GM23338 (cell line): Measurements from ENCODE around the gene GAP43. TPM values are rescaled to one million over a fixed set of nuclear protein-coding genes. Genes with fewer than 3 reads are reported as not detected.

Experiments
- ATAC-seq: fragments of 200-7000 bp; cut with Tn5 transposase; 3 replicates; pipeline ENCODE4 v1.9.1; 2020
- DNase-seq: peaks from one replicate; pipeline ENCODE4 v3.0.0-alpha.2; 2015; ENCODE audit warnings: low spot score
- H2AFZ ChIP-seq: fragments of 200-600 bp; sonication (generic); 2 replicates; pipeline ENCODE4 v1.8.0; 2016; ENCODE audit warnings: antibody characterized with exemption, mild to moderate bottlenecking, moderate library complexity
- H3F3A ChIP-seq: fragments of 200-600 bp; sonication (generic); replicated peaks from 2 replicates; pipeline ENCODE4 v1.8.0; 2017; ENCODE audit warnings: antibody characterized with exemption, mixed run types, low read depth
- H3K27ac ChIP-seq: fragments of 200-600 bp; sonication (generic); 2 replicates; pipeline ENCODE4 v1.6.1; 2016; ENCODE audit warnings: low read depth
- H3K27me3 ChIP-seq: fragments of 200-600 bp; sonication (generic); 2 replicates; pipeline ENCODE4 v1.8.0; 2016; ENCODE audit warnings: mild to moderate bottlenecking, mixed run types, moderate library complexity; ENCODE audit not compliant: insufficient read depth
- H3K36me3 ChIP-seq: fragments of 200-600 bp; sonication (generic); 2 replicates; pipeline ENCODE4 v1.8.0; 2016; ENCODE audit warnings: mild to moderate bottlenecking; ENCODE audit not compliant: insufficient read depth
- H3K4me1 ChIP-seq: fragments of 200-600 bp; sonication (generic); 2 replicates; pipeline ENCODE4 v1.8.0; 2016; ENCODE audit warnings: mild to moderate bottlenecking, moderate library complexity; ENCODE audit not compliant: insufficient read depth
- H3K4me2 ChIP-seq: fragments of 200-600 bp; sonication (generic); 2 replicates; pipeline ENCODE4 v1.7.1; 2017; ENCODE audit warnings: mixed run types
- H3K4me3 ChIP-seq: fragments of 200-600 bp; sonication (generic); 2 replicates; pipeline ENCODE4 v1.6.1; 2016; ENCODE audit warnings: mixed run types
- H3K79me2 ChIP-seq: fragments of 200-600 bp; sonication (generic); replicated peaks from 2 replicates; pipeline ENCODE4 v1.8.0; 2017; ENCODE audit warnings: mild to moderate bottlenecking; ENCODE audit not compliant: insufficient read depth
- H3K9me2 ChIP-seq: fragments of 200-600 bp; sonication (generic); 2 replicates; pipeline ENCODE4 v1.8.0; 2017; ENCODE audit not compliant: insufficient read depth
- H4K20me1 ChIP-seq: fragments of 200-600 bp; sonication (generic); replicated peaks from 2 replicates; pipeline ENCODE4 v1.8.0; 2017; ENCODE audit warnings: mild to moderate bottlenecking; ENCODE audit not compliant: insufficient read depth
- H3K27ac Mint-ChIP-seq: 2 replicates; pipeline ENCODE4 v1.8.0; 2020; ENCODE audit warnings: inconsistent platforms, mild to moderate bottlenecking, moderate library complexity, mixed read lengths
- H3K27me3 Mint-ChIP-seq: 3 replicates; pipeline ENCODE4 v1.8.0; 2022; ENCODE audit warnings: low read depth, mild to moderate bottlenecking, moderate library complexity, mixed read lengths, inconsistent platforms; ENCODE audit not compliant: insufficient read depth, poor library complexity
- H3K36me3 Mint-ChIP-seq: 3 replicates; pipeline ENCODE4 v1.8.0; 2021; ENCODE audit warnings: low read depth, mild to moderate bottlenecking, inconsistent platforms, moderate library complexity, mixed read lengths
- H3K4me1 Mint-ChIP-seq: 3 replicates; pipeline ENCODE4 v1.8.0; 2020; ENCODE audit warnings: mild to moderate bottlenecking, inconsistent platforms, mixed read lengths
- H3K4me3 Mint-ChIP-seq: 3 replicates; pipeline ENCODE4 v1.8.0; 2021; ENCODE audit warnings: moderate library complexity, mild to moderate bottlenecking, inconsistent platforms, mixed read lengths
- H3K9me3 Mint-ChIP-seq: 3 replicates; pipeline ENCODE4 v1.8.0; 2020; ENCODE audit warnings: moderate library complexity, mild to moderate bottlenecking, inconsistent platforms, mixed read lengths
- CREB1 ChIP-seq: fragments of 250-450 bp; sonication (Bioruptor Pico); IDR thresholded peaks from 2 replicates; pipeline ENCODE4 v1.5.0; 2020; ENCODE audit warnings: low read depth, mild to moderate bottlenecking, moderate library complexity
- EZH2phosphoT487 ChIP-seq: fragments of 200-600 bp; sonication (generic); IDR thresholded peaks from one replicate; pipeline ENCODE4 v1.8.1; 2018; ENCODE audit warnings: antibody characterized with exemption; ENCODE audit not compliant: unreplicated experiment
- JUNB ChIP-seq: IDR thresholded peaks from one replicate; pipeline ENCODE4 v1.6.1; 2016; ENCODE audit warnings: antibody characterized with exemption; ENCODE audit not compliant: unreplicated experiment
- NANOG ChIP-seq: IDR thresholded peaks from 2 replicates; pipeline ENCODE4 v1.6.1; 2016; ENCODE audit warnings: antibody characterized with exemption, borderline replicate concordance
- POLR2AphosphoS5 ChIP-seq: IDR thresholded peaks from 2 replicates; pipeline ENCODE4 v1.6.1; 2016; ENCODE audit warnings: antibody characterized with exemption, low read depth
- ZNF331 ChIP-seq: fragments of 250-450 bp; sonication (Bioruptor Pico); IDR thresholded peaks from 2 replicates; pipeline ENCODE4 v1.5.0; 2020; ENCODE audit warnings: low read depth, mild to moderate bottlenecking, moderate library complexity
- polyA plus RNA-seq: library from polyadenylated mRNA; unstranded; fragments of >200 nt; fragmentation: Nextera tagmentation; extraction: Ambion mirVana; gene quantifications from 2 replicates; pipeline ENCODE4 v1.2.1, GENCODE V29; 2016
- total RNA-seq: library from RNA; depleted of rRNA; stranded (reverse); fragments of >200 nt; shearing (Covaris generic); gene quantifications from 2 replicates; pipeline ENCODE4 v1.2.3, GENCODE V29; 2014
- TF ChIP-seq, protein P1 (sequence below): IDR thresholded peaks from one replicate; pipeline ENCODE4 v1.6.1; 2018; ENCODE audit warnings: antibody characterized with exemption; ENCODE audit not compliant: unreplicated experiment
- TF ChIP-seq, protein P2 (sequence below), 2 experiments: fragments of 200-600 bp in 1 of 2; sonication (generic) in 1 of 2; conservative IDR thresholded peaks; 2 replicates each; pipeline versions ENCODE4 v1.5.1 to v1.6.1; 2016 to 2017; ENCODE audit warnings: antibody characterized with exemption in 2 of 2, low read depth in 2 of 2, mild to moderate bottlenecking in 2 of 2, moderate library complexity in 1 of 2

GAP43 gene
- total and polyA plus RNA-seq, 2 experiments from 2014 or later = 16.1 to 48.1 TPM

DNA sequence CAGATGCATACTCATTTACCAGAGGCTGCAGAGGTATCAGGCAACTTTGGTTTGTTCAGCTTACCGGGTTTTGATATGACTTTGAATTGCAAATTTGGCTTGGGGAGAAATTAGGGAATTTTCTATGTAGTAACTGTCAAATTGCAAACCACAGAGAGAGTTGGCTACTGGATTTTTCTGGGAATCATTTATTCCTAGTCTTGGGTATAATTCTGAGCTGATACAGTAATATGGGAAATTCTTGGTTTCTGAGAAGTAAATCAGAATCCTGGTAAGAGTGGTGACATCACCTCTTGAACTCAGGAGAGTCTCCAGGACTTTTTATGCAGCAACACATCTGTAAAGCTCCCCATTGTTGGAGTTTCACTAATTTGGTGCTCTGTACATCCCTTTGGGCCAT is 39.0 kb downstream of the GAP43 start:
- Mint-ChIP-seq H3K4me1 (peaks cover 39% of the 10 kb centered on the region), H3K36me3 (no peaks in the 10 kb centered on the region), H3K9me3 (no peaks in the 10 kb centered on the region; the same call in 2 of the 3 replicates), H3K27ac (no peak overlapping the region), H3K4me3 (no peak overlapping the region), H3K27me3 (peaks cover 8% of the 10 kb centered on the region)
- Histone ChIP-seq H3K36me3 (no peaks in the 10 kb centered on the region), H4K20me1 (no peaks in the 10 kb centered on the region), H3F3A (peaks cover 7% of the 10 kb centered on the region; the same call in 1 of the 2 replicates), H3K4me2 (no peak overlapping the region), H3K27ac (no peak overlapping the region), H3K9me2 (no peaks in the 10 kb centered on the region), H3K27me3 (no peaks in the 10 kb centered on the region), H3K79me2 (peaks cover 6% of the 10 kb centered on the region), H3K4me3 (no peak overlapping the region), H3K4me1 (peaks cover 32% of the 10 kb centered on the region), H2AFZ (no peak overlapping the region)
- no peak for DNase-seq
- no peak for ATAC-seq
- TF ChIP-seq EZH2phosphoT487 (no peak), NANOG (no peak), JUNB (no peak)
- TF ChIP-seq, protein P1, sequence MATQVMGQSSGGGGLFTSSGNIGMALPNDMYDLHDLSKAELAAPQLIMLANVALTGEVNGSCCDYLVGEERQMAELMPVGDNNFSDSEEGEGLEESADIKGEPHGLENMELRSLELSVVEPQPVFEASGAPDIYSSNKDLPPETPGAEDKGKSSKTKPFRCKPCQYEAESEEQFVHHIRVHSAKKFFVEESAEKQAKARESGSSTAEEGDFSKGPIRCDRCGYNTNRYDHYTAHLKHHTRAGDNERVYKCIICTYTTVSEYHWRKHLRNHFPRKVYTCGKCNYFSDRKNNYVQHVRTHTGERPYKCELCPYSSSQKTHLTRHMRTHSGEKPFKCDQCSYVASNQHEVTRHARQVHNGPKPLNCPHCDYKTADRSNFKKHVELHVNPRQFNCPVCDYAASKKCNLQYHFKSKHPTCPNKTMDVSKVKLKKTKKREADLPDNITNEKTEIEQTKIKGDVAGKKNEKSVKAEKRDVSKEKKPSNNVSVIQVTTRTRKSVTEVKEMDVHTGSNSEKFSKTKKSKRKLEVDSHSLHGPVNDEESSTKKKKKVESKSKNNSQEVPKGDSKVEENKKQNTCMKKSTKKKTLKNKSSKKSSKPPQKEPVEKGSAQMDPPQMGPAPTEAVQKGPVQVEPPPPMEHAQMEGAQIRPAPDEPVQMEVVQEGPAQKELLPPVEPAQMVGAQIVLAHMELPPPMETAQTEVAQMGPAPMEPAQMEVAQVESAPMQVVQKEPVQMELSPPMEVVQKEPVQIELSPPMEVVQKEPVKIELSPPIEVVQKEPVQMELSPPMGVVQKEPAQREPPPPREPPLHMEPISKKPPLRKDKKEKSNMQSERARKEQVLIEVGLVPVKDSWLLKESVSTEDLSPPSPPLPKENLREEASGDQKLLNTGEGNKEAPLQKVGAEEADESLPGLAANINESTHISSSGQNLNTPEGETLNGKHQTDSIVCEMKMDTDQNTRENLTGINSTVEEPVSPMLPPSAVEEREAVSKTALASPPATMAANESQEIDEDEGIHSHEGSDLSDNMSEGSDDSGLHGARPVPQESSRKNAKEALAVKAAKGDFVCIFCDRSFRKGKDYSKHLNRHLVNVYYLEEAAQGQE = no peak

DNA sequence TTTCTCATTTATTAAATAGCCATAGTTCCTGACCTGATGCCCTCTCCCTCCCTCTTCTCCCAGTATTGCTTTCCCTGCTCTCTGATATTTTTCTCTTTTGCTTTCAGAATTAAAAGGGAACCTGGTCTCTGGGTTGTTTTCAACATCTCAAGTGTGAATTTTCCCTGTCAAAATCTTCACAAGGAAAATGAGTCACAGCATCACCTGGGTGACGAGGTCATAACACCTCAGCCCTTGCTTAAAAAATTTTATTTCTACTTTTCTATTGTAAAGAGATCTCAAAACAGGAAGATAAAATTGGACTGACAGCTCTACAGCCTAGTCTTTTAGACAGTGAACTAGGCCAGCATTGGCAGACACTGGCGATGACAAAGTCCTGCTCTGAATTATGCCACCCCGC is 40.1 kb downstream of the GAP43 start:
- H3K4me1 Mint-ChIP-seq = peaks cover 37% of the 10 kb centered on the region
- H3K4me3 Mint-ChIP-seq = no peak overlapping the region
- H3K36me3 ChIP-seq = no peaks in the 10 kb centered on the region

More for the DNA sequence above, 40.1 kb downstream of the GAP43 start:
- Mint-ChIP-seq H3K27me3 (peaks cover 3% of the 10 kb centered on the region), H3K9me3 (no peaks in the 10 kb centered on the region), H3K27ac (no peak overlapping the region), H3K36me3 (no peaks in the 10 kb centered on the region)
- H3K4me2 ChIP-seq = no peak overlapping the region
- no peak overlapping the region for H2AFZ ChIP-seq
- no peaks in the 10 kb centered on the region for H3K9me2 ChIP-seq
- peaks cover 3% of the 10 kb centered on the region; the same call in 1 of the 2 replicates for H3F3A ChIP-seq
- H3K4me1 ChIP-seq = peaks cover 29% of the 10 kb centered on the region
- H3K4me3 ChIP-seq = no peak overlapping the region
- DNase-seq (no peak), ATAC-seq (no peak)
- no peaks in the 10 kb centered on the region for H3K27me3 ChIP-seq
- TF ChIP-seq CREB1 (CRISPR knock-in tag) = no peak
- TF ChIP-seq, protein P2, sequence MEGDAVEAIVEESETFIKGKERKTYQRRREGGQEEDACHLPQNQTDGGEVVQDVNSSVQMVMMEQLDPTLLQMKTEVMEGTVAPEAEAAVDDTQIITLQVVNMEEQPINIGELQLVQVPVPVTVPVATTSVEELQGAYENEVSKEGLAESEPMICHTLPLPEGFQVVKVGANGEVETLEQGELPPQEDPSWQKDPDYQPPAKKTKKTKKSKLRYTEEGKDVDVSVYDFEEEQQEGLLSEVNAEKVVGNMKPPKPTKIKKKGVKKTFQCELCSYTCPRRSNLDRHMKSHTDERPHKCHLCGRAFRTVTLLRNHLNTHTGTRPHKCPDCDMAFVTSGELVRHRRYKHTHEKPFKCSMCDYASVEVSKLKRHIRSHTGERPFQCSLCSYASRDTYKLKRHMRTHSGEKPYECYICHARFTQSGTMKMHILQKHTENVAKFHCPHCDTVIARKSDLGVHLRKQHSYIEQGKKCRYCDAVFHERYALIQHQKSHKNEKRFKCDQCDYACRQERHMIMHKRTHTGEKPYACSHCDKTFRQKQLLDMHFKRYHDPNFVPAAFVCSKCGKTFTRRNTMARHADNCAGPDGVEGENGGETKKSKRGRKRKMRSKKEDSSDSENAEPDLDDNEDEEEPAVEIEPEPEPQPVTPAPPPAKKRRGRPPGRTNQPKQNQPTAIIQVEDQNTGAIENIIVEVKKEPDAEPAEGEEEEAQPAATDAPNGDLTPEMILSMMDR (conservative IDR thresholded peaks at IDR 0.05; ENCODE audit: low read depth in 2 of 2) = no peak
- no peak for TF ChIP-seq JUNB
- no peak for TF ChIP-seq ZNF331 (CRISPR knock-in tag)
- TF ChIP-seq POLR2AphosphoS5 = no peak
- H3K79me2 ChIP-seq = peaks cover 6% of the 10 kb centered on the region
- no peak overlapping the region for H3K27ac ChIP-seq
- H4K20me1 ChIP-seq = no peaks in the 10 kb centered on the region
